Mesothelial cell of epicardium (in vitro differentiated cells): ENCODE results near the gene TAF5L. TPM values are rescaled to one million over a fixed set of nuclear protein-coding genes. Genes with fewer than 3 reads are reported as not detected.
"Not testable (repeated sequence)": the region's sequence is repeated elsewhere in the genome, so short reads cannot be mapped to it uniquely, and the experiment has no call there.

Experiments used
- DNase-seq, 2 experiments: peaks; one replicate each; pipeline ENCODE4 v3.0.0; 2021; ENCODE audit warnings: low spot score in 2 of 2; ENCODE audit not compliant: unreplicated experiment in 2 of 2
- H3K27ac Mint-ChIP-seq: 2 replicates; pipeline ENCODE4 v1.8.0; 2021; ENCODE audit warnings: mixed read lengths
- H3K27me3 Mint-ChIP-seq: 2 replicates; pipeline ENCODE4 v1.8.0; 2021; ENCODE audit warnings: low read depth, mixed read lengths
- H3K36me3 Mint-ChIP-seq: 2 replicates; pipeline ENCODE4 v1.8.0; 2021; ENCODE audit warnings: mixed read lengths
- H3K4me1 Mint-ChIP-seq: 2 replicates; pipeline ENCODE4 v1.8.0; 2021; ENCODE audit warnings: mixed read lengths
- H3K4me3 Mint-ChIP-seq: 2 replicates; pipeline ENCODE4 v1.8.0; 2021; ENCODE audit warnings: mild to moderate bottlenecking, moderate library complexity, mixed read lengths
- H3K9me3 Mint-ChIP-seq: 2 replicates; pipeline ENCODE4 v1.8.0; 2021; ENCODE audit warnings: mixed read lengths
- CTCF ChIP-seq: fragments of 200-600 bp; sonication (generic); IDR thresholded peaks from one replicate; pipeline ENCODE4 v1.5.0; 2021; ENCODE audit warnings: antibody characterized with exemption; ENCODE audit not compliant: unreplicated experiment
- total RNA-seq: library from RNA; stranded (reverse); gene quantifications from 3 replicates; pipeline ENCODE4 v1.2.1, GENCODE V29; 2021

TAF5L gene
- total RNA-seq, 1 donor from 2014 or later, result 20.9 TPM

- no peak for DNase-seq
- Mint-ChIP-seq H3K36me3 (no peaks in the 10 kb centered on the region), H3K9me3 (no peaks in the 10 kb centered on the region), H3K27ac (no peak overlapping the region), H3K4me3 (peak overlapping the region; percentile 9), H3K4me1 (peaks cover 26% of the 10 kb centered on the region), H3K27me3 (no peaks in the 10 kb centered on the region)
- no peak for TF ChIP-seq CTCF
Measured at GRCh38 chr1:229623838-229624237, 2.1 kb downstream of the TAF5L start.

GRCh38 chr1:229623225-229623624, 2.7 kb downstream of the TAF5L start:
- Mint-ChIP-seq H3K9me3 (no peaks in the 10 kb centered on the region), H3K27ac (no peak overlapping the region), H3K4me3 (no peak overlapping the region), H3K36me3 (no peaks in the 10 kb centered on the region), H3K4me1 (peaks cover 26% of the 10 kb centered on the region), H3K27me3 (no peaks in the 10 kb centered on the region)
- DNase-seq, result no peak
- no peak for TF ChIP-seq CTCF

- not testable (repeated sequence) for H3K36me3 Mint-ChIP-seq, DNase-seq, H3K27me3 Mint-ChIP-seq, H3K4me3 Mint-ChIP-seq, H3K27ac Mint-ChIP-seq, H3K9me3 Mint-ChIP-seq
- H3K4me1 Mint-ChIP-seq, result peaks cover 26% of the 10 kb centered on the region
Measured at GRCh38 chr1:229622641-229623120, 3.2 kb downstream of the TAF5L start.

GRCh38 chr1:229621663-229622062, 4.3 kb downstream of the TAF5L start:
- H3K4me3 Mint-ChIP-seq, result no peak overlapping the region
- H3K36me3 Mint-ChIP-seq, result no peaks in the 10 kb centered on the region
- H3K27me3 Mint-ChIP-seq, result no peaks in the 10 kb centered on the region
- H3K9me3 Mint-ChIP-seq, result no peaks in the 10 kb centered on the region
- H3K4me1 Mint-ChIP-seq, result peaks cover 17% of the 10 kb centered on the region
- TF ChIP-seq CTCF, result no peak
- no peak overlapping the region for H3K27ac Mint-ChIP-seq
- DNase-seq, result no peak

- no peaks in the 10 kb centered on the region for H3K36me3 Mint-ChIP-seq
- no peak for TF ChIP-seq CTCF
- H3K9me3 Mint-ChIP-seq, result no peaks in the 10 kb centered on the region
- peaks cover 14% of the 10 kb centered on the region for H3K4me1 Mint-ChIP-seq
- H3K4me3 Mint-ChIP-seq, result no peak overlapping the region
- H3K27me3 Mint-ChIP-seq, result no peaks in the 10 kb centered on the region
- no peak overlapping the region for H3K27ac Mint-ChIP-seq
- no peak for DNase-seq
Measured at GRCh38 chr1:229620876-229621275, 5.0 kb downstream of the TAF5L start.

- DNase-seq, result no peak
- no peaks in the 10 kb centered on the region for H3K27me3 Mint-ChIP-seq
- TF ChIP-seq CTCF, result no peak
- no peak overlapping the region for H3K27ac Mint-ChIP-seq
- H3K4me1 Mint-ChIP-seq, result peaks cover 7% of the 10 kb centered on the region
- H3K9me3 Mint-ChIP-seq, result no peaks in the 10 kb centered on the region
- no peaks in the 10 kb centered on the region for H3K36me3 Mint-ChIP-seq
- no peak overlapping the region for H3K4me3 Mint-ChIP-seq
Measured at GRCh38 chr1:229619614-229620013, 6.3 kb downstream of the TAF5L start.
